Activated T-cell treated with anti-CD3 and anti-CD28 coated beads for 24 hours (primary cell): Measurements from ENCODE around the gene SFI1.
"Not testable (repeated sequence)": the region's sequence is repeated elsewhere in the genome, so short reads cannot be mapped to it uniquely, and the experiment has no call there.

Source experiments
- DNase-seq: peaks from one replicate; pipeline ENCODE4 v3.0.0-alpha.2; 2020; ENCODE audit warnings: low read depth

Gene SFI1

GRCh38 chr22:31588970-31589675, 92.8 kb downstream of the SFI1 start:
- DNase-seq, result no peak

GRCh38 chr22:31590161-31590560, 93.8 kb downstream of the SFI1 start:
- not testable (repeated sequence) for DNase-seq

GRCh38 chr22:31595271-31595670, 98.9 kb downstream of the SFI1 start:
- no peak for DNase-seq

- no peak for DNase-seq
These were observed 106.1 kb downstream of the SFI1 start for GRCh38 chr22:31602259-31602952.

DNA sequence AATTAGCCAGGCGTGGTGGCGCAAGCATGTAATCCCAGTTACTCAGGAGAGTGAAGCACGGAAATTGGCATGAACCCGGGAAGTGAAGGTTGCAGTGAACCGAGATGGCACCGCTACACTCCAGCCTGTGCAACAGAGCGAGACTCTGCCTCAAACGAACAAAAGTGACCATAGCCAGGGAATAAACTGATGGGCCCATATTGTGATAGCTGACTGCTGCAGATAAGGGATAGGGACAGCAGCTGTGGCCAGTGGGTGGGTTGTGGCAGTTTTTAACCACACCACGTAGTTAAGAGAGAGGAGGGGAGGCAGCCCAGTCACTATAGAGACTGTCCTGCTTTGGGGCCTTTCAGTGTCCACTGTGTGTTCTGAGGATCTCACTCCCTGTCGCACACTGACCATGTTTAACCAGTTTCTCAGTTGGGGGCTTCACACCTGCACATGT, 106.8 kb downstream of the SFI1 start:
- DNase-seq, result no peak

DNA sequence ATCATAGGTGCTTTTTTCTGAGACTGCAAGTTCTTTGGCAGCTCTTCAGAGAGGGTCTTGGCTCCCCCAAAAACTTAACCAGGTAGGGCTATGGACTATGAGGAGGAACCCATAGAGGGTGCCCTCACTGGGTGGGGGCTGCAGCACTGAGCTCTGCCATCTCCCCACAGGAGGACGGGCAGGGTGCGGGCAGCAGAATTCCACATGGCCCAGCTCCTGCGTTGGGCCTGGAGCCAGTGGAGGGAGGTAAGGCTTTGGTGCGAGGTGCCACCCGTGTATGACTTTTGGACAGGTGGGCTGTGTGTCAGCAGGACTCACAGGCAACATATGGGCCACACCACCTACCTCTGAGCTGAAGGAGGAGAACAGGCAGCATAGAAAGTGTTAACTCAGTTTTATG, 107.2 kb downstream of the SFI1 start:
- DNase-seq, result no peak

- DNase-seq, result no peak
These were observed 107.9 kb downstream of the SFI1 start for GRCh38 chr22:31604137-31604705.

GRCh38 chr22:31604746-31605705, 108.7 kb downstream of the SFI1 start:
- no peak for DNase-seq

DNA sequence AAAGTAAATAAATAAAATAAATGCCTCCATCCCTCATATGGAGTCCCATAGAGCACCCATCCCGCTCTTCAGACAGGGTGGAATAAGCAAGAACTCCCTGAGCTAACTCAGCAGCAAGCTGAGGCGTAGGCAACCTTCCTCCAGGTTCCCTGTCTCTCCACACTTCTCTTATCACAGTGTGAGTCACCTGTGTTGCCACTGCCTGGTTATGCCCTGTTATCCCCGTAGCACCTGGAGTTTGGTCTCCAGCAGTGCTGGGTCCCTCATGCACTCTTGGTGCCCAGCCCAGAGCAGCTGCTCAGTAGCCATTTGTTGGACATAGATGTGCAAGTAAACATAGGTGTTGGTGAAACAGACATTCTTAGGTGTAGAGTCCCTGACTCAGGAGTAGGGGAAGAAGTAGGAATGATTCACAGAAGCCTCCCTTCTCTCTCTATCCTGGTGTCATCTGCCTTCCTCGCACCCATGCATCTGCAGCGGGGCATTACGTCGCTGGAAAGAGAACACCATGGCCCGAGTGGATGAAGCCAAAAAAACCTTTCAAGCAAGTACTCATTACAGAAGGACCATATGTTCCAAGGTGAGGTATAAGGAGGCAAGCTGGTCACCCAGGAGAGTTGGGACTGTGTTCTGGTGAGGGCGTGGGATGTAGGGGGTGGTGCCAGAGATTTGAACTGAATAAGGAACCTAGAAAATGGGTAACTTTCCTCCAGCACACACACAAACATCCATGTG, 109.7 kb downstream of the SFI1 start:
- DNase-seq, result no peak

- no peak for DNase-seq
These were observed 111.4 kb downstream of the SFI1 start for GRCh38 chr22:31607696-31608095.

GRCh38 chr22:31609716-31610115, 113.4 kb downstream of the SFI1 start:
- no peak for DNase-seq

DNA sequence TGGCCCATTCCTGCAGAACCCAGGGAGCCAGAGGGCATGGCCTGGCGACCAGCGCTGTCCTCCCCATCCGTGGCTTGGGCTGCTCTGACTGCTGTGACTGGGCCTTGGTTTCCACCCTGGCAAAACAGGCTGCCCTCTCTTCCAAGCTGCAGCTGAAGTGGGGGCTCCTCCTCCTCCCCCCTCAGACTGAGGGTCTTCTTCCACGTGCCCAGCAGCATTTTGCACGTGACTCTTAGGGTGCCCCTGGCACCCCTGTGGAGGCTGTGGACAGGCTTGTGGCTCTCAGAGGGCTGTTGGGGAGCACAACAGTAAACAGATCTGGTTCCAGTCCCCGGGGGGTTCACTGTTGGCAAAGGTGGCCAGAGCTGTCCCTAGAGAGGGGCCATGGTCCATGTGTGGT, 114.3 kb downstream of the SFI1 start:
- DNase-seq, result no peak

- DNase-seq, result no peak
These were observed 114.9 kb downstream of the SFI1 start for GRCh38 chr22:31611061-31611760.

GRCh38 chr22:31612891-31613285, 116.6 kb downstream of the SFI1 start:
- DNase-seq, result no peak

- no peak for DNase-seq
These were observed 117.1 kb downstream of the SFI1 start for GRCh38 chr22:31613286-31613903.

DNA sequence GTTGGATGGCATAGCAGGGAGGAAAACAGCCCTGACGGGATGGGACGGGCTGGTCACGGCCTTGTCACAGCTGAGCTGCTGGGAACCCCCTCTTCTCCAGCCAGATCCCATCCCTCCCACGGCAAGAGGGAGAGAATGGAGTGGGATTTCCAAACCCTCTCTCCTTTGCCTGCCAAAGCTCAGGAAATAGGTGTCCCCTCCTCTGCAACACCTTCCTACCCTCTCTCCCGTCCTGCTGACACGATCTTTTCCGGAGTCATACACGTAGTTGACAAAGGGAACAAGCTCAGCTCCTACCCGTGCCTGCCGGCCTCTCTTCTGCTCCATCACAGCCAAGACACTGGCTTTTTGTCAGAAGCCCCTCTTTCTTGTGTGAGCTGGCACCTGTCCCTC, 117.6 kb downstream of the SFI1 start:
- no peak for DNase-seq

DNA sequence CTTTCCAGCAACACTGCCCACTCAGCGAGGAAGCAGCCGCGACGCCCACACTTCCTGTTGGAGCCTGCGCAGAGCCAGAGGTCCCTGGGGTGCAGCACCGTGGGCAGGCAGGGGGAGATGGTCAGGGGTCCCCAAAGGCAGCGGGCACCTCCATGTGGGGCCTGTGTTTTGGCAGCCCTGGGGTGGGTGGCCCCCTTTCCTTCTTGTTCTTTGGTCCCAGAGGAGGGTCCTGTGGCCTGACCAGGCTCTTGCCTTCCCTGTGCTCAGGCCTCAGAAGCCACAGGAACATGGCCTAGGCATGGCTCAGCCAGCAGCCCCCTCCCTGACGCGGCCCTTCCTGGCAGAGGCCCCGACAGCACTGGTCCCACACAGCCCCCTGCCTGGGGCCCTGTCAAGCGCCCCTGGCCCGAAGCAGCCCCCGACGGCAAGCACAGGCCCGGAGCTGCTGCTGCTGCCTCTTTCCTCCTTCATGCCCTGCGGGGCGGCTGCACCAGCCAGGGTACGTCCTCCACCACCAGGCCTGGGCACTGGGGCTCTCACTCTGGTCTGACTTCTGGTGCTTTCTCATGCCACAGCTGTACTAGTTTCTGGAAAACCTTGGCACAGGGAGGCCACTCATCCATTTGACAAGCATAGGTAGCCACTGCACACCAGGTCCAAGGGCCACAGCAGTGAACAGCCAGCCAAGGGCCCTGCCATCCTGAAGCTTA, 118.6 kb downstream of the SFI1 start:
- no peak for DNase-seq

DNA sequence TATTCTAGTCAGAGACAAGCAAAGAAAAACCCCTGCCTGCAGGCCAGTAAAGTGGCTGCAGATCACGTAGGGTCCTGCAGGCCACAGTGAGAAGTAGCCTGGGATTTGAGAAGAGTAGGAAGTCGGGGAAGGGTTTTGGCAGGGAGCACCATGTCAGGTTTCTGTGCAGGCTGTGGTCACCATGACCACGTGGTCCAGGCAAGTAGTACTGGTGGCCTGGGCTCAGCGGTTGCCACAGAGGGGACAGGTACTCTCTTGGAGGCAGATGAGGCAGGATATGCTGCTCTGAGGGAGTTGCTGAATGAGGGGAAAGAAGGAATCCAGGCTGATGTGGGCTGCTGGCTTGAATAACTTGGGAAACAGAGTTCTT, 119.1 kb downstream of the SFI1 start:
- no peak for DNase-seq

DNA sequence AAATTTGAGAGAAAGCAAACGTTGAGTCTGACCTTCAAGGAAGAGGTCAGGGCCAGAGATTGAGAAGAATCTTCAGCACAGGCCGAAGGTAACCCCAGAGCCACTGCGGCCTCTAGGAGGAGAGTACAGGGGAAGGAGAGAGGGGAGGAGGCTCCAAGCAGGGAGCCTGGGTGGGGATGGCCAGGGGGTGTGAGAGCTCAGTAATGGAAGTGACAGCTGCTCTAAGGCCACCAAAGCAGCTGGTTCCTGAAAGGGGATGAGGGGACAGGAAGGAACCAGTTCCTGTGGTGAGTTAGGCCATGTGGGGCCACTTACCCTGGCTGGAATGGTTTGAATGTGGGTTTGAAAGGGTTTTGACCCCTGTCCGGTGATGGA, 119.6 kb downstream of the SFI1 start:
- no peak for DNase-seq
